Stimulated activated CD8-positive, alpha-beta memory T cell treated with anti-CD3 and anti-CD28 coated beads, Interleukin-12 subunit alpha, Interleukin-12 subunit beta, amount 100 ng/mL, for 4 hours (primary cell): ENCODE results near the gene PLEKHA7.
A peak's percentile ranks its signal among the peaks of the same experiment; 100 is the strongest.

Experiments used
- DNase-seq: peaks from one replicate; pipeline ENCODE4 v3.0.0-alpha.2; 2020; ENCODE audit warnings: low read depth

Gene PLEKHA7

GRCh38 chr11:16839821-16840220, 174.4 kb downstream of the PLEKHA7 start:
- DNase-seq = no peak

- DNase-seq = no peak
Observed at GRCh38 chr11:16834384-16834783, 179.8 kb downstream of the PLEKHA7 start.

DNA sequence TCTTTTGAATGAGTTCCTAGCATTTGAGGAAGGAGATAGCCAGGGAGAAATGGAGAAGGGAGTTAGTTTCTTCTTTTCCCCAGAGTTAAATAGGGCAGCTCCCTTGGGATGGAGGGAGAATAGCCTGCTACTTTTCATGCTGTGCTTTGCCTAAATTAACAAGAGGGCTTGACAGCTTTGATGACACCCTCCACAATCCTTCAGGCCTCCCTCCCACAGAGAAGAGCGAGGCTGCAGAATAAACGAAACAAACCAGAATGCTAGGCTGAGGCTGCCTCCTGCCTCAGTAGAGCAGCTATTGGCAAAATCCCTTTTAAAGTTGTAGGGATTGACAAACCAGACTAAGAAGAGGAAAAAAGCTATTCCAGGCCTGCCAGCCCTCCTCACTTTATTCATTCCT, 181.2 kb downstream of the PLEKHA7 start:
- DNase-seq = no peak

GRCh38 chr11:16832193-16832539, 182.0 kb downstream of the PLEKHA7 start:
- DNase-seq = no peak

- DNase-seq = no peak
Observed at GRCh38 chr11:16831316-16832192, 182.7 kb downstream of the PLEKHA7 start.

DNA sequence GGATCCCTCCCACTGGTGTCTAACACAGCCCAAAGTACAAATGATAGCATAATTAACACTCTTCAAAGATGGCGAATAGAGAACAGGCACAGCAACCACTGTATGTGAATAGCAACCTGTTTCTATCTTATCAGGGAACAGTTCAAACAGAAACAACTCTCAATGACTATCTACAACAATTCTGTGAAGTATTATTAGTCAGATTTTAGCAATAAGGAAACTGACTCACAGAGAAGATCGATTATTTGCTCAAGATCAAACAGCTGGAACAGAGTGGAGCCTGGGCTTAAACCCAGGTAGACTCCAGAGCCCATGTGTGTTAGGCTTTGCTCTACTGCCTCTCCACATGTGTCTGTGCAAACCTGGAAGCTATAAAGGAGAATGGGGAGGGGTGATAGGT, 187.1 kb downstream of the PLEKHA7 start:
- DNase-seq = no peak

DNA sequence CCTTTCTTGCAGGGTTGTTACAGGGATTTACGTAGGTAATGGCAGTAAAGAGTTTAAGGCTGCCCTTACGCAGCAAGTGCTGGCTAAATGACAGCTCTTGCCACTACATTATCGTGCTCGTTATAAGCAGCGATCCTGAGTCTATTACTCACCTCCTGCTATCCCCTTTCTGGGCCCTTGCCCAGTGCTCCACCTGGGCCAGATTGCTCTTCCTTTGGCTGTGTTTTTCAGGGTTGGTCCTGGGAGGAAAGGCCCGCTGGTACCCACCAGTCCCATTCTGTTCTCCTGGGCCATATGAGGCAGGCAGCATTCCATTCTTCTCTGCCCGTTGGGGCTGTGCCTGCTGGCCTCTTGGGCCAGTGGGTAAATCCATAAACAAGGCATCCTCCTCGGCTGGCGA, 188.2 kb downstream of the PLEKHA7 start:
- DNase-seq = no peak

DNA sequence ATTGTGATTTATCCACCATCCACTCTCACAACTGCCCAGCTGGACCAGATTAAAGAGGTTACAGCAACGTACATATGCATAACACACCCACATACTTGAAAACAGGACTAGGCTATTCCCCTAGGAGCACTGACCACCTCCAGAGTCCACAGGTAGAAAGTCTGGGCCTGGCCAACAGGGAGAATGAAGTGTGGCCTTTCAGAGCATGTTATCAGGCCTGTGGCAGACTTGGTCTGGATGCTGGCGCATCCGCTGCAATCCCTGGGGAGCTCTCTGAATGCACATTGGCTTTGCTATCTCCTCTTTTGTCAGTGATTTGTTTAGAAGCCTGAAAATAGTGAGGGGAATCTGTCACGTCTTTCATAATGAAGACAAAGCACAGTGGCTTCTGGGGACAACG, 189.1 kb downstream of the PLEKHA7 start:
- no peak for DNase-seq

DNA sequence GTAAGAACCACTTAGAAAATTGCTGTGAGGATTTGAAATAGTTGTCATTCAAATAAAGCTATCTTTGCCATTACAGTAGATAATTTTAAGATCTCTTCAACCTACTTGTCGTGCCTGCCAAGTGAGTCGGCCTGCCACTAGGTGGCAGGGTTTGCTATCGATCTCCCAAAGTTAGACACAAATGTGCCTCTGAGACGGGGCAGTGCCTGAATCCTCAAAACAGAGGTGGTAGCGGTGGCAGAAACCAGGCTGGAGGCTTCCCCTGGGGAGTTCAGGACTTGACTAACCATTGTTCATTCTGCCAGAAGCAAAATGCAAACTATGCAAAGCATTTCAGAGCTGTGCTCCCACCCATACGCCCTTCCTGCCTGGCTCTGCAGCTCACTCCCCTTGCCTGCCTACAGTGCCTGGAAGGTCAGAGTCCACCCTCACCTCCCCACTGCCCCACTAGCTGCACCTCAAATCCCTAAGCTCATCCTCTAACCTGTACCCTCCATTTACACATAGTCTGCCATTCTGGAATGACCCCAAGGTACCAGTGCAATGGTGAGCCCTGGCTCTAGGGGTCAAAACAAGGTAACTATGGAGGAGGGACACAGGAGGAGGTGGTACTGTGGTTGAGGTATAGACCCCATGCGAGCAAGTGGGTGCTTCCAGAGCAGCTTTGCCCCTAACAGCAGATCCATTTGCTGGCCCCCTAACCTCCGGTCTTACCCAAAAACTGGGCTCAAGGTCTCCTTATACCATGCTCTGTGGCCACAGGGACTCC, 193.7 kb downstream of the PLEKHA7 start:
- DNase-seq = peak; percentile 28

GRCh38 chr11:16818284-16818683, 195.9 kb downstream of the PLEKHA7 start:
- no peak for DNase-seq

DNA sequence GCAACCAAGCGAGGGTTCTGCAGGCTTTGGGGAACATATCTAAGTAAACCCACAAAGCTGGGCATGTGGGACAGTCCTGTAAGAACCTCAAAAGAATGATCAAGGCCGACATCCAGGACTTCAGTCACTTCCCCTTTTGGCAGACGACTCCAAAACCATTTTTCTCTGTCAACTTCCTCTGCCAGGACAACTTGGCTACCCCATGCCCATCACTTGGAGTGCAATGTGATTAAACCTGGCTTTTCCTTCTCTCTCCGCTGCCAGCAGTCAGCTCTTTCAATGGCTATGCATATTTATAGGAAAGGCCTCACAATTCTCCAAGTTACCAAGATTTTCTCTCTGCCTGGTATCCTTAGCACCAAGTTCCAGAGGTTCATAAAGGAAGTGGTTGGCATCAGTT, 196.9 kb downstream of the PLEKHA7 start:
- DNase-seq = no peak

DNA sequence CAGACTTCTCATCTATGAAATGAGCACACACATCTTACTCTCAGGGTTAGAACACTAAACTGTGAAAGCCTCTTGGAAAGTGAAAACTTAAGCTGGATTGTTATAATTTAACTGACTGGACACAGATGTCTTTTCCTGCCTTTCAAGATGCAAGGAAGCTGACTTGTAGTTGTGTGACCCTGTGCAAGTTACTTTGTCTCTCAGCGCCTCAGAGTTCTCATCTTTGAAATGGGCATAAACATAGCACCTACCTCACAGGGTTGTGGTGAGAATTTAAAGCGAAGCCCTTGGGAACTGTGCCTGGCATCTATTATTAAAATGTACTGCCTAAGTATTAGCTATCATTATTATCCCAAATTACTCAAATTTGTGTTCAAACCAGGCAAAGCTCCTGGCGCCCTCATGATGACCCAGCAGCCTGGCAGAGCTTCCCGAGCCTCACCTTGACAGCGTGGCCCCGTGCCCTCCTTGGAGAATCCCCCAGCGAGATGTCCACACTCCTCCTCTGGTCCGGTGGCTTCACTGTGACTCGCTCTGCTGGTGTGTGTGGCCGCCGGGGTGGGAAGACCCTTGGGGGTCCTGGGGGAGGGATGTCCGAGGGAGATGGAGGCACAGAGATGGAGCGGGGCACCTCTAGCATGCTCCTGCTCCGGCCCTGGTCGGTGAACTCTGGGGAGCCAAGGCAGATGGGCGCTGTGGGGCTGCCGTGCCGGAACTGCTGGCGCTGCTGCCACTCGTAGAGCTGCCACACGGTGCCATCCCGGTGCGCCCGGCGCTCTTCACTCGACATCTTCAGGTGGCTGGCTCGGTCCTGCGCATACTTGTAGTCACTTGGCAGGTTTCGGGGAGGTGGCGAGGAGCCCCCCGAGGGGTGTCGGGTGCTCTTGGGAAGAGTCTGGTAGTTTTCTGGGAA, 197.6 kb downstream of the PLEKHA7 start:
- no peak for DNase-seq

DNA sequence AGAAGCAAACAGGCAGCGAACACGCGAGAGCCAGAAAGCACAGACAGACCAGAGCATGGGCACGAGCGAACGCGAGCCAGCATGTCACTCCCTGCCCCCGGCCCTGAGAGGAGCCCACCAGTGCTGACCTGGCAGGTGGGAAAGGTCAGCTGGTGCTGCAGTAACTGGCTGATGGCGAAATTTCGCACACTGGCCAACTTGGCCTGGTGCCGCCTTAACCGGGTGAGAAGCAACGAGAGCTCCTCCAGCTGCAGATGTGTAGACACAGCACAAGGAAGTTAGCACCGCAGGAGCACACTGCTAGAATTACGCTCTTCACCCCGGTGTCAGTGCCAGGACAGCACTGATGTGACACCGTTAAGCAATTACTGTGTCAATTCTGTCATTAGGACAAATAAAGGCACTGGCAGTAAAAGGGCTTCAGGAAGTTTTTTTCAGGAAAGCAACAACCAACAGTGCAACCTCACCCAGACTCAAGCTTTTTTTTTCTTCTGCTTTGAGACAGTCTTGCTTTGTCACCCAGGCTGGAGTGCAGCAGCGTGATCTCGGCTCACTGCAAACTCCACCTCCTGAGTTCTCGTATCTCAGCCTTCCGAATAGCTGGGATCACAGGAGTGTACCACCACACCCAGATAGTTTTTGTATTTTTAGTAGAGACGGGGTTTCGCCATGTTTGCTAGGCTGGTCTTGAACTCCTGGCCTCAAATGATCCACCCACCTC, 199.0 kb downstream of the PLEKHA7 start:
- DNase-seq = no peak

DNA sequence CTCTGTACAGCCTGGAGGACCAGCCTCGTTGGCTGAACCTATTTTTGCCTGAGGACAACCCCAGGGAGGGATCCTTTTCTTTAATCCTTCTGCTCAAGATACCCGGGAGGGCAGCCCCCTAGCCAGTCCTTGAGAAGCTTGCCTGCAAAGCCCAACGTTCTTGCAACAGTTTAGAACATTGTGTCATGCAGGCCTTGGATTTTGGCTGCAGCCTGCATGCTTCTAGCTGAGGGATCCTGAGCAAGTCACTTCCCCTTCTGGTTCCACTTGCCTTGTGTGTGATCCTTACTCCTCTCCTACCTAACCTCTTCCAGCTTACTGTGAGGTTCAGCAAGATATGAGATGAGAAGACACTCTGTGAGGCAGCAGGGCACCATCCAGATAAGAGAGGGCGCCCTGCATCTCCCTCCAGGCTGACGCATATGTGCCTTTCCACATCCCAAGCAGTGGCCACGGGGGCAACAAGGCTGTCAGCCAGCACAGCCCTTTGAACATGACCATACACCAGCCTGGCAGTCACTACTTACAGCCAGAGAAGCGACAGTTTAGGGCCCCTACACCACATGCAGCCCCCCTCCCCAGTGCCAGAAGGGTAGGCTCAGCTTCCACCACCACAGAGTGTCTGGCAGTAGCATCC, 199.7 kb downstream of the PLEKHA7 start:
- no peak for DNase-seq

GRCh38 chr11:16813126-16813525, 201.1 kb downstream of the PLEKHA7 start:
- DNase-seq = no peak

DNA sequence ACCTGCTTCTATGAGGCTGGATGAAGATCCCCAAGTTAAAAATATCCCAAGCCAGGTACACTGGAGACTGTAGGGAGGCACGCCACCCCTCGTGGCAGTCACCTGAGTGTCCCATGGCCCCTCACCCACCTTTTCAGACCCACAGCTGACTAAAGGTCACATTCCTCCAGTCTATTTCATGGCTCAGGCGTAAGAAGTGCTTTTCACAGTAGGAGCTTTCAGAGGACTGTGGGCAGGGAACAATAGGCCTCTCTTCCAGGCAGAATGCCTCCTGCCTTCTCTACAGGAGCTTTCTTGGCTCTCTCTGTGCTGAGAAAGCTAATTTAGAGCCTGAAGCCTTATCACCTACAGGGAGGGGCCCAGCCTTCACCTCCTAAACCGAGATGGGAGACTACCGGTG, 201.9 kb downstream of the PLEKHA7 start:
- no peak for DNase-seq

DNA sequence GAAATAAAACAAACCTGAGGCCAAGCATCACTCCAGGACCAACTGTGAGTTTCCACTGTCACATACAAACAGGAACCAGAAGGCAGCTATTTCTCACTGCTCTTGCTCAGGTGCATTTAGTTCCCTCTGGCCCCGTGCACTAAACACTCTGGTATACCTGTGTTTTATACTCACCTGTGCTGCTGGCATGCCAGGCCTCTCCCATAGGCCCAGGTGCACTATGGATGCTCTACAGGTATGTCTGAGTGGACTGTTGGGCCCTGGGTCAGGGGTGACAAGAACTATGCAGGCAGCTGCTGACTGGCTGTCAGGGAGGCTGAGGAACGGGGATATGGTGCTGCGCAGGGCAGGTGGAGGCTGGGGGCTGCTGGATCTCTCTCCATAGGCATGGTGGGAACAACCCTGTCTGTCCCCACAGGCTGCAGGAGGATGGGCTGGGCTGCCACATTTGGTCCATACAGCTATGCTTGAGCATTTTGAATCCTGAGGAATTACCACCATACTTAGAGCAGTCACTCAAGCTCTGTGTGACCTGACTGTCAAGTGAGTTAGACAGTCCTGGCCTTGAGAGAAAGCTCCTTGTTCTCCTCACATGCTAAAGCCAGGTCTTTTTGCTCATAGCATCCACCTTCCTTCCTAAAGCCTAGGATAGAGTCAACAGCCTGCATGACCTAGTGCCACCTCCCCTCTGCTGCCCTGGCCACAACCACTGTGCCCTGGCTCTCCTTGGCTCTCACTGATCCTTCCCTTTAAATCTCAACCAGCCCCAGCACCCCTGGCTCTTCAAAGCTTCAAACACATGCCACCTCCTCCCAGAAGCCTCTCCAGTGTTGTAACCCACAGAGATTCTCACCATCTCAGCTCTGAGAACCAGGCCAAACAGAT, 202.8 kb downstream of the PLEKHA7 start:
- no peak for DNase-seq

- DNase-seq = no peak
Observed at GRCh38 chr11:16809886-16810668, 204.1 kb downstream of the PLEKHA7 start.

DNA sequence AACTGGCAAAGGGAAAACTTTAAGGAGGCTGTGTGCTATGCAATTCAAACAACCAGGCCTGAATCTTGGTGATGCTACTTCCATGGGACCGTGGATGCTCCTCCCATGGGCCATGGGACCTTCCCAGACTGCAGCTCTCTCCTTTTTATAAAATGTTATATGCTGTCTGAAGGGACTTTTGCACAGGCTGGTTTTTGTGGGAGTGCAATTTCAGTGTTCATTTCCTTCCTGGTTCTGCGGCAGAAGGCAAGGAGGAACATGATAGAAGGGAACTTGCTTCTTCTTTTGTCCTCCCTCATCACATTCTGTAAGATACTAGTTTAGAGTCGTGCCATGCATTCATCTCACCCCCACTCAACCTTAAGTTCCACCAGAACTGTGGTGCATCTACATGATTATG, 206.9 kb downstream of the PLEKHA7 start:
- DNase-seq = no peak
